ENCODE results near the gene ABHD14A.

Gene ABHD14A

GRCh38 chr3:52010431-52010830 lies 35.6 kb downstream of the ABHD14A start:
- H3K36me3 ChIP-seq (ENCODE audit: insufficient read depth, low read length), result no peaks in the 10 kb centered on the region
- TF ChIP-seq FOXP2 (optimal IDR thresholded peaks at IDR 0.05; ENCODE audit: control extremely low read depth, extremely low read length, insufficient read depth), result no peak
- TF ChIP-seq POLR2AphosphoS5 (IDR thresholded peaks at IDR 0.05; ENCODE audit: borderline replicate concordance, low read depth, low read length), result no peak
- TF ChIP-seq EZH2 (IDR thresholded peaks at IDR 0.05), result no peak
- DNase-seq (ENCODE audit: low read depth, low spot score), result no peak
- H3K9me3 ChIP-seq (ENCODE audit: low read depth, low read length), result no peaks in the 10 kb centered on the region
- H3K27ac ChIP-seq, result no peak overlapping the region
- no peak overlapping the region for H3K4me3 ChIP-seq
- no peak overlapping the region for H3K9ac ChIP-seq (ENCODE audit: insufficient read length)

- H3K9me3 ChIP-seq (ENCODE audit: low read depth, low read length), result no peaks in the 10 kb centered on the region
- TF ChIP-seq EZH2 (IDR thresholded peaks at IDR 0.05), result no peak
- no peak for TF ChIP-seq POLR2AphosphoS5 (IDR thresholded peaks at IDR 0.05; ENCODE audit: borderline replicate concordance, low read depth, low read length)
- TF ChIP-seq FOXP2 (optimal IDR thresholded peaks at IDR 0.05; ENCODE audit: control extremely low read depth, extremely low read length, insufficient read depth), result no peak
- no peak overlapping the region for H3K9ac ChIP-seq (ENCODE audit: insufficient read length)
Measured at GRCh38 chr3:52012699-52013098, 37.8 kb downstream of the ABHD14A start.

GRCh38 chr3:52013802-52014598 lies 39.1 kb downstream of the ABHD14A start:
- TF ChIP-seq POLR2AphosphoS5 (IDR thresholded peaks at IDR 0.05; ENCODE audit: borderline replicate concordance, low read depth, low read length) (no peak), EZH2 (IDR thresholded peaks at IDR 0.05) (no peak), FOXP2 (optimal IDR thresholded peaks at IDR 0.05; ENCODE audit: control extremely low read depth, extremely low read length, insufficient read depth) (no peak)
- Histone ChIP-seq H3K36me3 (ENCODE audit: insufficient read depth, low read length) (no peaks in the 10 kb centered on the region), H3K9ac (ENCODE audit: insufficient read length) (no peak overlapping the region), H3K27ac (no peak overlapping the region), H3K4me3 (no peak overlapping the region), H3K9me3 (ENCODE audit: low read depth, low read length) (no peaks in the 10 kb centered on the region)
- no peak for DNase-seq (ENCODE audit: low read depth, low spot score)

More at GRCh38 chr3:52012699-52013098, 37.8 kb downstream of the ABHD14A start:
- no peak for DNase-seq (ENCODE audit: low read depth, low spot score)
- Histone ChIP-seq H3K4me3 (no peak overlapping the region), H3K36me3 (ENCODE audit: insufficient read depth, low read length) (no peaks in the 10 kb centered on the region), H3K27ac (no peak overlapping the region)

- Histone ChIP-seq H3K36me3 (ENCODE audit: insufficient read depth, low read length) (no peaks in the 10 kb centered on the region), H3K9me3 (ENCODE audit: low read depth, low read length) (no peaks in the 10 kb centered on the region), H3K9ac (ENCODE audit: insufficient read length) (no peak overlapping the region), H3K4me3 (no peak overlapping the region), H3K27ac (no peak overlapping the region)
- TF ChIP-seq EZH2 (IDR thresholded peaks at IDR 0.05) (no peak), FOXP2 (optimal IDR thresholded peaks at IDR 0.05; ENCODE audit: control extremely low read depth, extremely low read length, insufficient read depth) (no peak), POLR2AphosphoS5 (IDR thresholded peaks at IDR 0.05; ENCODE audit: borderline replicate concordance, low read depth, low read length) (no peak)
- no peak for DNase-seq (ENCODE audit: low read depth, low spot score)
Measured at GRCh38 chr3:52014613-52015012, 39.7 kb downstream of the ABHD14A start.

- H3K36me3 ChIP-seq (ENCODE audit: insufficient read depth, low read length), result no peaks in the 10 kb centered on the region
- H3K27ac ChIP-seq, result no peak overlapping the region
- H3K9ac ChIP-seq (ENCODE audit: insufficient read length), result no peak overlapping the region
- TF ChIP-seq EZH2 (IDR thresholded peaks at IDR 0.05) (no peak), POLR2AphosphoS5 (IDR thresholded peaks at IDR 0.05; ENCODE audit: borderline replicate concordance, low read depth, low read length) (no peak), FOXP2 (optimal IDR thresholded peaks at IDR 0.05; ENCODE audit: control extremely low read depth, extremely low read length, insufficient read depth) (no peak)
- no peak overlapping the region for H3K4me3 ChIP-seq
- no peak for DNase-seq (ENCODE audit: low read depth, low spot score)
- no peaks in the 10 kb centered on the region for H3K9me3 ChIP-seq (ENCODE audit: low read depth, low read length)
Measured at GRCh38 chr3:52015438-52016228, 40.8 kb downstream of the ABHD14A start.

GRCh38 chr3:52017586-52017985 lies 42.7 kb downstream of the ABHD14A start:
- no peaks in the 10 kb centered on the region for H3K36me3 ChIP-seq (ENCODE audit: insufficient read depth, low read length)
- no peak overlapping the region for H3K4me3 ChIP-seq
- no peak overlapping the region for H3K9ac ChIP-seq (ENCODE audit: insufficient read length)
- no peak for DNase-seq (ENCODE audit: low read depth, low spot score)
- no peak overlapping the region for H3K27ac ChIP-seq
- no peaks in the 10 kb centered on the region for H3K9me3 ChIP-seq (ENCODE audit: low read depth, low read length)
- no peak for TF ChIP-seq POLR2AphosphoS5 (IDR thresholded peaks at IDR 0.05; ENCODE audit: borderline replicate concordance, low read depth, low read length)
- no peak for TF ChIP-seq FOXP2 (optimal IDR thresholded peaks at IDR 0.05; ENCODE audit: control extremely low read depth, extremely low read length, insufficient read depth)
- no peak for TF ChIP-seq EZH2 (IDR thresholded peaks at IDR 0.05)

GRCh38 chr3:52018319-52019000 lies 43.6 kb downstream of the ABHD14A start:
- Histone ChIP-seq H3K27ac (no peak overlapping the region), H3K4me3 (no peak overlapping the region), H3K36me3 (ENCODE audit: insufficient read depth, low read length) (no peaks in the 10 kb centered on the region), H3K9me3 (ENCODE audit: low read depth, low read length) (no peaks in the 10 kb centered on the region), H3K9ac (ENCODE audit: insufficient read length) (no peak overlapping the region)
- TF ChIP-seq POLR2AphosphoS5 (IDR thresholded peaks at IDR 0.05; ENCODE audit: borderline replicate concordance, low read depth, low read length) (no peak), EZH2 (IDR thresholded peaks at IDR 0.05) (no peak), FOXP2 (optimal IDR thresholded peaks at IDR 0.05; ENCODE audit: control extremely low read depth, extremely low read length, insufficient read depth) (no peak)
- DNase-seq (ENCODE audit: low read depth, low spot score), result no peak

Data from SK-N-MC (cell line).